GM21528 (cell line): ENCODE measurements around the gene NFKB2.

Experiments
- ATAC-seq: cut with Tn5 transposase; IDR thresholded peaks from one replicate; pipeline ENCODE4 v1.9.1; 2021; ENCODE audit warnings: mild to moderate bottlenecking, moderate library complexity; ENCODE audit not compliant: unreplicated experiment, low FRiP score

Gene NFKB2

DNA sequence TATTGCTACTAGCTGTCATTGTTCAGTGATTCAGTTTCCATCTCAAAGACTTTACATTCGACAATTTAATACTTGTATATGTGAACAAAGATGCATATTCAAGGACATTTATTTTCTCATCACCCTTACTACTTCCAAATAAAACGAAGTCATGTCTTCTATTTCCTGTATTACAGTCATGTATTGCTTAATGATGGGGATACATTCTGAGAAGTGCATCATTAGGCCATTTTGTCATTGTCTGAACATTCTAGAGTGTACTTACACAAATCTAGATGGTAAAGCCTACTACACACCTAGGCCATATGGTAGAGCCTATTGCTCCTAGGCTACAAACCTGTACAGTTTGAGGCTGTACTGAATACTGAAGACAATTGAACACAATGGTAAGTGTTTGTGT, 49.3 kb downstream of the NFKB2 start:
- no peak for ATAC-seq

DNA sequence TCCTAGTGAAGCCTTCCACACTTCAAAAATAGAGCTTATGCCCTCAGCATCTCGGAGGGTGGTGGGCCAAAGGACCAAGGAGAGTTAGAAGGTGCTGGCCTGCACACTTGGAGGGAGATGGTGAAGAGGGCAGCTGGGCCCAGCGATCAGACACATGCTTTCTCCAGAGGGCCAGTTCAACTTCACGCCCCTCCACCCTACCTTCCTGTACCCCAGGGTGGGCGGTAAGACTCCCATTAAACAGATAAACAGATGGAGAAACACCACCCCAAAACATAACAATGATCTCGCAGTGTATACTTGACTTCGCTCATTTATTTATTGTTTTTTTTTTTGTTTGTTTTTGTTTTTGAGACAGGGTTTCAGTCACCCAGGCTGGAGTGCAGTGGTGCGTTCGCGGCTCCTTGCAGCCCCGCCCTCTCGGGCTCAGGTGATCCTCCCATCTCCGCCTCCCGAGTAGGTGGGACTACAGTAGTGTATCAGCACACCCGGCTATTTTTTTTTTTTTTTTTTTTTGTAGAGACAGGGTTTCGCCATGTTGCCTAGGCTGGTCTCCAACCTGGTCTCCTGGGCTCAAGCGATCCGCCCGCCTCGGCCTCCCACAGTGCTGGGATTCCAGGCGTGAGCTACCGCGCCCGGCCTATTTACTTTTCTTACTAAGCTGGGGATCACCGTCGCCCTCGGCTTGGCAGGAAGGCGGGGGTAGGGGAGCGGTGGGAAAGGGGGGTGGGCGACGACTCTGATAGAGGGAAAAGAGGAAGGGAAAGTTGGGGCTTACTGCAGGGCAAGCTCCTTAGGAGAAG, 54.0 kb downstream of the NFKB2 start:
- peak; percentile 54 for ATAC-seq

GRCh38 chr10:102450124-102450373, 54.5 kb downstream of the NFKB2 start:
- peak; percentile 24 for ATAC-seq

- peak; percentile 72 for ATAC-seq
These were observed 55.0 kb downstream of the NFKB2 start for GRCh38 chr10:102450374-102451104.

- ATAC-seq = no peak
These were observed 55.8 kb downstream of the NFKB2 start, which contains the start of gene C10orf95 for GRCh38 chr10:102451105-102451969. Gene C10orf95 (minus strand): TSS chr10:102451543. CDS start chr10:102451093, 450 bp downstream.
